ENCODE measurements around the gene FCGR3A. TPM values are rescaled to one million over a fixed set of nuclear protein-coding genes. Genes with fewer than 3 reads are reported as not detected.
"Not testable (repeated sequence)": the region's sequence is repeated elsewhere in the genome, so short reads cannot be mapped to it uniquely, and the experiment has no call there.

The FCGR3A gene
- 1.00 TPM for total RNA-seq

- ATAC-seq: no peak
These were observed at the start of gene FCGR3A for GRCh38 chr1:161549652-161550051. FCGR3A (minus strand) TSS chr1:161549818; CDS start chr1:161549736, 82 bp downstream.

GRCh38 chr1:161597077-161597476 is 47.5 kb upstream of the FCGR3A start:
- ATAC-seq: not testable (repeated sequence)

GRCh38 chr1:161595583-161595982 is 46.0 kb upstream of the FCGR3A start:
- not testable (repeated sequence) for ATAC-seq

DNA sequence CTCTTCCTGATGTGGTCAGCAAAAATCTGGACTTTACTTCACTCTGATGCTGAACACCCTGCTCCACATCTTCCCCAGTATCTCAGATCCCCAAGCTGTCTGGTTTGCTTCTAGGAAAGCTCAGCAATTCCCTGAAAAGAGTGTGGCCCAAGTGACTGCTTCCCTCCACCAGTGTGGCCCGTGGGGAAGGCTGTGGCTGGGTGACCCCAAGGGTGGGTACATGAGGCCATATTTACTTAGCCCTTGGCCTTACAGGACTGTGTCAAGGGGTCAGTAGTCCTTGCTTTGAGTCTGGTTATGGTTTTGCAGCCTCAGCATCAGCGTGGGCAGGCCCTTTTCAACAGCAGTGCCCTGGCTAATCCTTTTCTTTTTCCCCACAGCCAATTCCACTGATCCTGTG is 45.6 kb upstream of the FCGR3A start:
- ATAC-seq: not testable (repeated sequence)

DNA sequence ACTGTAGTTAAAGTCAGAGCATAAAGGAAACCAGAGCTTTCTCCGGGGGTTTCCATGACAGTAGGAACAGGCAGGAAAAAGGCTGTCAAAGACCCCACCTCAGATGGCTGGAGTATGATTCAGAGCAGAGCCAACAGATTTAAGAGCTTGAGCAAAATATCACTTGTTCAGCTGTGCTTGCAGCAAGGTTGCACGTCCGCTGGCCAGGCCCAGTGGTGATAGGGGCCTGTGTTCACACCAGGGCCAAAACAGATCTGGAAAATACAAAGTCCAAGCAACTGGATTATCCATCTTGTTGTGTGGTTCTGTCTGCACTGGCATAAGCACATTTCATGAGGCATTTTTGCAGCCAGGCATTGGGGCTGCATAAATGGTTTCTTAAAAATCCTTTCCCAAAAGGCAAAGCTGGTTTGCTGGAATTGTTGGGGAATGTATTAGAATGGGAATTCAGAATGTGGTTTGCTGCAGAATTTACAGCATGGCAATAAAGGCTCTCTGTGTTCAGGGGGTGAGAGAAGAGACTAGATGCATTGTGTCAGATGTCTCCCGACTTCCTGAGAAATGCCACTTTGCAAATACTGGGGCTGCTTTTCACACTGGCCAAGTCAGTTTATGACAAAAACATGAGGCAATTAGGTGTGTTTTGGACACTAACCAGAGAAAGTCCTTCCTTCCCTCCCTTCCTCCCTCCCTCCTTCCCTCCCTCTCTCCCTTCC is 44.8 kb upstream of the FCGR3A start:
- not testable (repeated sequence) for ATAC-seq

GRCh38 chr1:161593092-161593755 is 43.6 kb upstream of the FCGR3A start:
- peak; percentile 22 for ATAC-seq

DNA sequence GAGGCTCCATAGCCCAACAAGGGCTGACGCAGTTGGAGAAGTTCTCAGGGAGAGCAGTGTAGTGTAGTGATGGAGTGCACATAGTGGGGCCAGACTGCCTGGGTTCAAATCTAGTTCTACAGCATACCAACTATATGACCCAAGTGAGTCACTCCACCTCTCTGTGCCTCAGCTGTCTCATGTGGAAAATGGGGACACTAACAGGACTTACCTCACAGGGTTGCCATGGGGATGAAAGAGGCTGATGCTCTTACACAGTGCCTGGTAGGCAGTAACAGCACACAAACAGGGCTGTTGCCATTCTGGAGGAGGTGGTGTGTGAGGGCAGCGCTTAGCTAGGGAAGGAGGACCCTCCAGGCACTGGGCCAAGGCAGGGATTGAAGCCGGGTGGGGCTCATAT is 43.0 kb upstream of the FCGR3A start:
- peak; percentile 41 for ATAC-seq

GRCh38 chr1:161589920-161590319 is 40.3 kb upstream of the FCGR3A start:
- not testable (repeated sequence) for ATAC-seq

- ATAC-seq: not testable (repeated sequence)
These were observed 39.7 kb upstream of the FCGR3A start for GRCh38 chr1:161589365-161589764.

DNA sequence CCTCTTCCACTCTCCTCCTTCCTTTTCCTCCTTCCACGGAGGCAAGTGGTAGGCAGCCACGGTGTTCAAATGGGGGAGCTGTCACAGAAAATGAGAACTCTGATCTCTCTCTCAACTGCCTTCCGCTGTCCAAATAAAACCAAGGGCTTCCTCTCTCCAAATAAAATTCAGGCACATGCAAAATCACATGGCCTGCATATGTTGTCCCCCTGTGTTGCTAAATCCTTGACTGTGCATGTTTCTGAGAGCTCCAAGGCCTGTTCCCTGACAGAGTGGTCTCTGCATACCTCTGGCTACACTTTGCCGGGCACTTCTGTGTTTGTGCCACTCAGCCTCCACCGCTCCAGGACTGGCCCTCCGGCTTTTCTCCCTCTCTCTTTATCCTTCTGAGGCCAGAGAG is 39.0 kb upstream of the FCGR3A start:
- not testable (repeated sequence) for ATAC-seq

- ATAC-seq: not testable (repeated sequence)
These were observed 33.3 kb upstream of the FCGR3A start for GRCh38 chr1:161582882-161583281.

DNA sequence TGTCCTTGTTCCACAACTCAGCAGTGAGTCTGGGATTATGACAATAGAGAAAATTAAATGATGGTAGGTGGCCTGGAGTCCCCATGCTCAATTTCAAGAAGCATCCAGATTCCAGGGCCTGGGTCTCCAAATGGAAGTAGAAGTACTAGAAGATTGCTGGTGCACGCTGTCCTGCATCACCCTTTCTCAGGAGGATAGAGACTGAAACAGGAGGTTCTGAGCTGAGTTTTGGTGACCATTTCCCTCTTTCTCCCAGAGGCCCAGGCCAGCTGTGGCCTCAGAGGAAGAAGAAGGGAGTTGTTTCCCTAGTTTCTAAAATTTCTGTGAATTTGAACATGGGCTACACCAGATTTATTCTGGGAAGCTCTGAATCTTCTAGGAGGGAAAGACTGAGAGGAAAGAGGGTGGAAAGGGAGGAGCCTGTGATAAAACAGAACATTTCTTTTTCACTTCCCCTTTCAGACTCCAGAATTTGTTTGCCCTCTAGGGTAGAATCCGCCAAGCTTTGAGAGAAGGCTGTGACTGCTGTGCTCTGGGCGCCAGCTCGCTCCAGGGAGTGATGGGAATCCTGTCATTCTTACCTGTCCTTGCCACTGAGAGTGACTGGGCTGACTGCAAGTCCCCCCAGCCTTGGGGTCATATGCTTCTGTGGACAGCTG is 31.4 kb upstream of the FCGR3A start:
- not testable (repeated sequence) for ATAC-seq

DNA sequence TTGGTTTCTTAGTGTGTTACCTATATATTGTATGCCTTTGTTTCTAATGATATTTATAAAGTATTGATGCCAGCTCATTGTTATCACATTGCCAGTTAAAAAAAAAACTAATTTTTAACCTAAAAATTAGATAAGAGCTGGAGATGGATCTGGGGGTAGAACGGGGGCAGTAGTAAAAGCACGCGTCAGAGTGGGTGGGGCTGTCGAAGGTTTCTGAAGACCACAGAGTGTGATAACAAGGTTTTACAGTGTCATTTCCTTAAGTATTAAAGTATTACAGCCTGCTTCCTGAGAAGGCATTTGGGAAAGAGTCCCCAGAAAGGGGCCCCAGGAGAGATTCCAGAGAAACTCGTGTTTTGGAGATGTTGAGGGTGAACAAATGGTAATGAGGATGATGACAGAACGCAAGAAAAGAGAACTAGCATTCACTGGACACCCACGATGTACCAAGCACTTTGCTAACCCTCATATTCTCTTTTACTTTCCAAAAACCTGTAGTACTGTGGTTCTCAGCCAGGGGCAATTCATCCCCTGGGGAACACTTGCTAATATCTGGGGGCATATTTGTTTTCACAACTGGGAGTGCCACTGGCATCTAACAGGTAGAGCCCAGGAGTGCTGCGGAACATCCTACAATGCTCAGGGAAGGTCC is 30.4 kb upstream of the FCGR3A start:
- ATAC-seq: not testable (repeated sequence)

GRCh38 chr1:161576676-161577075 is 27.1 kb upstream of the FCGR3A start:
- ATAC-seq: not testable (repeated sequence)

DNA sequence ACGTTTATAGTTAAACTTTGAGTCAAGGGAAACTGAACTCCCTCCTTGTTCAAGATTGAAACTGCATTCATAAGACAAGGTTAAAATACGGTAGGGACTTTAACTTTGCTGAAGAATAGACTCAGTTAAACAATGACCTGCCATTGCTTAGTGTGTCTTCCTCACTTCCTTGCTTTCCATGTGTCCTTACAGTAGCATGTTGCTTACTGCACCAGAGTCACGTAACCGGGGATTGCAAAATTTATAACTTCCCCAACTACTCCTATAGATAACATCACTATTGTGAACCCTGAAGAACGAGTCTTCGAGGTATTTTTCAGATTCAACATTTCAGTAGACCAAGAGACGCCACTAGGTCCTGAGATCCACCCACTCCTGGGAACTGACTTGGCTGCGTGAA is 22.1 kb upstream of the FCGR3A start:
- ATAC-seq: not testable (repeated sequence)

GRCh38 chr1:161566602-161566960 is 17.0 kb upstream of the FCGR3A start:
- not testable (repeated sequence) for ATAC-seq

DNA sequence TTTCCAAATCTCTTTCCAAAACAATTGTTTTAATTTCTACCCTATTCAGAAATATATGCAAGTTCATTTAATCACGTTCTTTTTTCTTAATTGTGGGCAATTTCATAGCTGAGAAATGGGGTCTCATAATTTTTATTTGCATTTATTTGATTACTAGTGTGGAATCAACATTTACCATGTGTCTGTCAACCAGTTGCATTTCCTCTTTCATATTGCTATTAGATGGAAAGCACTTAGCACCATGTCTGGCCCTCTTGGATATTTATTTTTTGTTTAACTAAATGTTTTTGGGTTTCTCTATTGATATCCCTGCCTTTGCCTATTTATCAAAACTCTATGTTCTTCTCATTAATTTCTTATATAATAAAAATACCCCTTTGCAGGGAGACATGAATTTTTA is 13.9 kb upstream of the FCGR3A start:
- ATAC-seq: not testable (repeated sequence)

GRCh38 chr1:161562441-161562840 is 12.8 kb upstream of the FCGR3A start:
- ATAC-seq: not testable (repeated sequence)

- ATAC-seq: peak; percentile 75
These were observed 11.5 kb upstream of the FCGR3A start for GRCh38 chr1:161560960-161561715.

GRCh38 chr1:161557506-161558450 is 8.2 kb upstream of the FCGR3A start:
- not testable (repeated sequence) for ATAC-seq

DNA sequence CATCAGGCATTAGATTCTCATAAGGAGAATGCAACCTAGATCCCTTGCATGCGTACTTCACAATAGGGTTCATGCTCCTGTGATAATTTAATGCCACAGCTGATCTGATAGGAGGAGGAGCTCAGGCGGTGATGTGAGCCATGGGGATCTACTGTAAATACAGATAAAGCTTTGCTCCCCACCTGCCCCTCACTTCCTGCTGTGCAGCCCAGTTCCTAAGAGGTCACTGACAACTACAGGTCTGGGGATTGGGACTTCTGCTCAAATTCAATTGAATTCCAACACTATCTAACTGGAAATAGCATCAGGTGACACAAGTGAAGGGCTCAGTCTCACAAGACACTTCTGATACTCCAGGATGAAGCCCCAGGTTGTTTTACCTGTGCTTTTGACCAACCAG is 7.4 kb upstream of the FCGR3A start:
- not testable (repeated sequence) for ATAC-seq
